PFSK-1 (cell line): Measurements from ENCODE around the gene COMMD4.

Experiments used
- FOXP2 ChIP-seq: optimal IDR thresholded peaks from 2 replicates; pipeline ENCODE3; 2011; ENCODE audit warnings: borderline replicate concordance, control low read depth, inconsistent platforms; ENCODE audit not compliant: insufficient read depth; ENCODE audit errors: extremely low read length, extremely low read depth
- POLR2AphosphoS5 ChIP-seq: IDR thresholded peaks from 2 replicates; pipeline ENCODE4 v1.6.1; 2012; ENCODE audit warnings: low read depth, mild to moderate bottlenecking, control low read depth, low read length, moderate library complexity
- REST ChIP-seq, 2 experiments: IDR thresholded peaks; 2 replicates each; pipeline versions ENCODE4 v1.6.1 to v1.8.0; 2011 to 2012; ENCODE audit warnings: low read depth in 2 of 2, low read length in 2 of 2, control low read depth in 1 of 2, inconsistent platforms in 1 of 2, mild to moderate bottlenecking in 1 of 2, moderate library complexity in 1 of 2; ENCODE audit not compliant: insufficient read depth in 1 of 2
- SIN3A ChIP-seq: IDR thresholded peaks from 2 replicates; pipeline ENCODE4 v1.6.1; 2012; ENCODE audit warnings: mild to moderate bottlenecking, low read length, moderate library complexity, borderline replicate concordance; ENCODE audit not compliant: insufficient read depth
- TAF1 ChIP-seq: IDR thresholded peaks from 2 replicates; pipeline ENCODE4 v1.6.1; 2012; ENCODE audit warnings: low read length, control low read depth, borderline replicate concordance; ENCODE audit not compliant: insufficient read depth

Gene COMMD4

DNA sequence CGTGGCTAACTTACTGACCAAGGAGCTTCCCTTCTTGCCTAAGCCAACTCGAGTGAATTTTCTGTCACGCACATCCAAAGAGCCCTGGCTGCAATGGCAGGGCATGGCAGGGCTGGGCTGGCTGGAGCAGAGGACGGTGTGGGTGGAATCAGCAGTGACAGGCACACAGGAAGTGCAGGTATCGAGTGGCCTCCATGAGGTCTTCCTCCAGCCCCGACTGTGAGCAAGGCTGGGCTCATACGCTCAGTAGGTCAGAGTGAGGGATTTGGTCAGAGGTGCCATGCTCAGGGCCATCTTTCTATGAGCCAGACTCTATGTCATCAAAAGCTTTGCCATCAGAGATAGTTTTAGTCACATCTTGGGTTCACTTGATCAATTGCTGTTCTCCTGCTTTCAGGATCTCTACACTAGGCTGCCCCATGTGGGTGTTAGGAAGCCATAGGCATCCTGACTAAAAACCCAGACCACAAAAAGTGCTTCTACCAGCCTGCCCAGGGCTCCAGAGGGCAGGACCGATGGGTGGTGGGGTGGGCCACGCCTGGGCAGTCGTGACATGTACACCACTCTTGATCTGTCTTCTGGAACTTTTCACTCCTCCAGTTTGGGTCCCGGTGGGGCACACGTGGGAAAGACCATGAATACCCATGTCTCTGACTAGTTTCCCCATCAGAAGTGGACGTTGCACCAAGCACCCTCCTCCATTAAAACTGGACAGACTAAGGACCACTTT is 22.6 kb upstream of the COMMD4 start:
- TF ChIP-seq TAF1 (no peak), FOXP2 (no peak), POLR2AphosphoS5 (no peak), REST (IDR thresholded peaks at IDR 0.05; ENCODE audit: insufficient read depth in 1 of 2, low read depth in 2 of 2, low read length in 2 of 2) (no peak), SIN3A (no peak)

GRCh38 chr15:75314552-75315290 is 21.1 kb upstream of the COMMD4 start:
- TF ChIP-seq FOXP2 (no peak), SIN3A (no peak), REST (IDR thresholded peaks at IDR 0.05; ENCODE audit: insufficient read depth in 1 of 2, low read depth in 2 of 2, low read length in 2 of 2) (no peak), TAF1 (no peak), POLR2AphosphoS5 (no peak)

- TF ChIP-seq POLR2AphosphoS5 (no peak), REST (IDR thresholded peaks at IDR 0.05; ENCODE audit: insufficient read depth in 1 of 2, low read depth in 2 of 2, low read length in 2 of 2) (no peak), TAF1 (no peak), SIN3A (no peak)
These were observed 14.2 kb upstream of the COMMD4 start for GRCh38 chr15:75321711-75322110.

- TF ChIP-seq FOXP2 (no peak), SIN3A (no peak), POLR2AphosphoS5 (no peak), REST (IDR thresholded peaks at IDR 0.05; ENCODE audit: insufficient read depth in 1 of 2, low read depth in 2 of 2, low read length in 2 of 2) (no peak), TAF1 (no peak)
These were observed 9.9 kb upstream of the COMMD4 start for GRCh38 chr15:75325922-75326321.
